ENCODE measurements around the gene COX19. TPM values are rescaled to one million over a fixed set of nuclear protein-coding genes. Genes with fewer than 3 reads are reported as not detected.

COX19 gene
- total RNA-seq, 120 experiments from 2014 or later = 11.2 to 38.9 (median 18.5) TPM

Small RNAs within 50 kb of the gene (microRNA-seq; reads per million reads assigned to microRNA genes)
- gene MIR339 = 419 to 2,060 (median 969) reads per million in 43 experiments

Other genes with a start within 250 kb of the COX19 start
- 10 to 100 TPM; 12.7 to 37.3 (median 20.9) TPM for gene DNAAF5, start 248.8 kb downstream of the COX19 start, total RNA-seq
- gene PRKAR1B, start 248.3 kb downstream of the COX19 start, total RNA-seq = 100 to 1,000 TPM; 131 to 616 (median 457) TPM
- 100 to 1,000 TPM; 114 to 221 (median 159) TPM for gene SUN1, start 143.1 kb downstream of the COX19 start, total RNA-seq
- 10 to 100 TPM; 25.4 to 54.1 (median 40.7) TPM for gene GET4, start 99.0 kb downstream of the COX19 start, total RNA-seq
- 100 to 1,000 TPM in 118 of 120 experiments, 10 to 100 TPM in 2; 97.0 to 199 (median 136) TPM for gene ADAP1, start 20.9 kb downstream of the COX19 start, total RNA-seq
- gene CYP2W1, start 7.6 kb upstream of the COX19 start, total RNA-seq = under 1 TPM in 4 of 120 experiments, not detected in 116; 0.24 to 0.52 (median 0.33) TPM
- gene GPR146, start 69.0 kb upstream of the COX19 start, total RNA-seq = 10 to 100 TPM in 110 of 120 experiments, 1 to 10 TPM in 10; 7.2 to 46.2 (median 18.2) TPM
- gene GPER1, start 112.6 kb upstream of the COX19 start, total RNA-seq = 10 to 100 TPM in 51 of 120 experiments, 1 to 10 TPM in 69; 2.4 to 37.0 (median 9.3) TPM
- gene ZFAND2A, start 184.6 kb upstream of the COX19 start, total RNA-seq = 100 to 1,000 TPM in 3 of 120 experiments, 10 to 100 TPM in 117; 29.9 to 140 (median 46.0) TPM